ENCODE results near the gene MACROD2.

Gene MACROD2

DNA sequence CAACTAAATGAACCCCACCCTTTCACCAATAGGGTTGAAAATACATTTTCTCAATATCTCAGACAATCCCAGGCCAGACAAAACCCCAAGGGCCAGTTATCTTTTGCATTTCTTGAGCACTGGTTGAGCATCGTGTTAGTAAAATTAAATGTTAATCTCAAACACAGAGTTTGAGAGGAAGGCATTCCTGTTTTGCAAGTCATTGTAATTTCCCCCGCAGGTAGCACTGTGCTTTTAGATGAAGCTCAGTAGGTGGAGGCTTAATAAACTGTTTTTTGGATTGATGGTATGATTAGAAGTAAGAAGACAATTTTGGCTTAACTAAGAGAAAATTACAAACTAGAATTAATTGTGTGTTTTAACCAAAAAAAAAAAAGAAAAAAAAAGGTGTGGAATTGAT is 1340.7 kb downstream of the MACROD2 start:
- Histone ChIP-seq H3K36me3 (ENCODE audit: control insufficient read depth, insufficient read depth, low read length) (no peaks in the 10 kb centered on the region), H3K9me3 (ENCODE audit: control insufficient read depth, insufficient read depth, low read length) (no peaks in the 10 kb centered on the region), H3K27me3 (ENCODE audit: control insufficient read depth, insufficient read depth, low read length) (no peaks in the 10 kb centered on the region), H3K4me3 (ENCODE audit: low read depth, low read length) (no peak overlapping the region), H3K4me1 (ENCODE audit: control insufficient read depth, insufficient read depth, low read length) (peaks cover 3% of the 10 kb centered on the region), H3K9ac (ENCODE audit: low read depth, low read length) (no peak overlapping the region)

DNA sequence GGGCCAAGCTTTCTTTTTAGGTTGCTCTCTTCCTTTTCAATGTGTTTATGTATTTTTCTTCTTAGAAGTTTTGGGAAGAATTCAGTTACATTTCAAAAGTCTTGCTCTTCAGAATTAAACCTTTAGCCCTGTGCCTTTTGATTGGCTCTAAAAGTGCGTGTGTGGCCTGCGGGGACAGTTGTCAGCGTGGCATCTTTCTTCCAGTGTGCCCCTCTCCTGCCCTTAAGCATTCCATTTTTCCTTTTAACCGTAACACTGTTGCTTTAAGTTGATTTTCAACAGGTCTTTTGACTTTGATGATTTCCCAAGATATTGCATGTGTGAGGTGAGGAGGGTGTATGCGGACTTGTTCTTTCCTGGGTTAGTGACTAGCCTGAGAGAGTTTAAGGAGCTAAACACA is 1341.2 kb downstream of the MACROD2 start:
- no peaks in the 10 kb centered on the region for H3K36me3 ChIP-seq (ENCODE audit: control insufficient read depth, insufficient read depth, low read length)
- peaks cover 3% of the 10 kb centered on the region for H3K4me1 ChIP-seq (ENCODE audit: control insufficient read depth, insufficient read depth, low read length)
- no peak overlapping the region for H3K9ac ChIP-seq (ENCODE audit: low read depth, low read length)
- no peak overlapping the region for H3K4me3 ChIP-seq (ENCODE audit: low read depth, low read length)
- H3K9me3 ChIP-seq (ENCODE audit: control insufficient read depth, insufficient read depth, low read length): no peaks in the 10 kb centered on the region
- H3K27me3 ChIP-seq (ENCODE audit: control insufficient read depth, insufficient read depth, low read length): no peaks in the 10 kb centered on the region

GRCh38 chr20:15339264-15339663 is 1343.9 kb downstream of the MACROD2 start:
- H3K9ac ChIP-seq (ENCODE audit: low read depth, low read length): no peak overlapping the region
- no peaks in the 10 kb centered on the region for H3K27me3 ChIP-seq (ENCODE audit: control insufficient read depth, insufficient read depth, low read length)
- no peak overlapping the region for H3K4me3 ChIP-seq (ENCODE audit: low read depth, low read length)
- no peaks in the 10 kb centered on the region for H3K36me3 ChIP-seq (ENCODE audit: control insufficient read depth, insufficient read depth, low read length)
- H3K9me3 ChIP-seq (ENCODE audit: control insufficient read depth, insufficient read depth, low read length): no peaks in the 10 kb centered on the region
- H3K4me1 ChIP-seq (ENCODE audit: control insufficient read depth, insufficient read depth, low read length): peaks cover 3% of the 10 kb centered on the region

DNA sequence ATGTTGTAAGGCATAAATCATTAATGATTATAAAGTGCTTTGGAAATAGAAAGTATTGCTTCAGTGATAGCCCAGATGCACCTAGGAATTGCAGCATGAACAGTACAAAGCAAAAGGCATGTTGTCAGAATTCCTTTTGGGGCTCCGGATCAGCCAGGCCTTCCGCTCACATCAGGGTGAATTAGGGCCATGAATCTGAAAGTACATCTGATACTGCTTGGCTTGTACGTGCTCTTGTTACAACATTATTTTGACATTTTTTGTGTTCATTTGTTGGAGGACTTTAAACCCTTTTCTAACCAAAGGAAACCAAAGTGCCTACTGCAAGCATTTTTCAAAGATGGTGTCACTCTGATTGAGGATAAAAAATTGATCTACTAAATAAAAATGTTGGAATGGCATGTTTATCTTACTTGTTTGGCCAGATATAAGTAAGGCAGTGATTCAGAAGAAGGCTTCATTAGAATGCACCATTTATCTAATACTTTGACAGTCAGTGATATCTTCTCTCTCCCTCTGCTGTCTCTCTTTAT is 1347.7 kb downstream of the MACROD2 start:
- Histone ChIP-seq H3K9ac (ENCODE audit: low read depth, low read length) (no peak overlapping the region), H3K4me3 (ENCODE audit: low read depth, low read length) (no peak overlapping the region), H3K4me1 (ENCODE audit: control insufficient read depth, insufficient read depth, low read length) (no peaks in the 10 kb centered on the region), H3K27me3 (ENCODE audit: control insufficient read depth, insufficient read depth, low read length) (no peaks in the 10 kb centered on the region), H3K9me3 (ENCODE audit: control insufficient read depth, insufficient read depth, low read length) (peaks cover 2% of the 10 kb centered on the region), H3K36me3 (ENCODE audit: control insufficient read depth, insufficient read depth, low read length) (no peaks in the 10 kb centered on the region)

- Histone ChIP-seq H3K27me3 (ENCODE audit: control insufficient read depth, insufficient read depth, low read length) (no peaks in the 10 kb centered on the region), H3K4me3 (ENCODE audit: low read depth, low read length) (no peak overlapping the region), H3K9me3 (ENCODE audit: control insufficient read depth, insufficient read depth, low read length) (peaks cover 5% of the 10 kb centered on the region), H3K4me1 (ENCODE audit: control insufficient read depth, insufficient read depth, low read length) (no peaks in the 10 kb centered on the region), H3K36me3 (ENCODE audit: control insufficient read depth, insufficient read depth, low read length) (no peaks in the 10 kb centered on the region), H3K9ac (ENCODE audit: low read depth, low read length) (no peak overlapping the region)
Measured at GRCh38 chr20:15345287-15345686, 1350.0 kb downstream of the MACROD2 start.

- Histone ChIP-seq H3K36me3 (ENCODE audit: control insufficient read depth, insufficient read depth, low read length) (no peaks in the 10 kb centered on the region), H3K27me3 (ENCODE audit: control insufficient read depth, insufficient read depth, low read length) (no peaks in the 10 kb centered on the region), H3K4me1 (ENCODE audit: control insufficient read depth, insufficient read depth, low read length) (no peaks in the 10 kb centered on the region), H3K4me3 (ENCODE audit: low read depth, low read length) (no peak overlapping the region), H3K9me3 (ENCODE audit: control insufficient read depth, insufficient read depth, low read length) (peaks cover 5% of the 10 kb centered on the region), H3K9ac (ENCODE audit: low read depth, low read length) (no peak overlapping the region)
Measured at GRCh38 chr20:15346657-15347280, 1351.5 kb downstream of the MACROD2 start.

DNA sequence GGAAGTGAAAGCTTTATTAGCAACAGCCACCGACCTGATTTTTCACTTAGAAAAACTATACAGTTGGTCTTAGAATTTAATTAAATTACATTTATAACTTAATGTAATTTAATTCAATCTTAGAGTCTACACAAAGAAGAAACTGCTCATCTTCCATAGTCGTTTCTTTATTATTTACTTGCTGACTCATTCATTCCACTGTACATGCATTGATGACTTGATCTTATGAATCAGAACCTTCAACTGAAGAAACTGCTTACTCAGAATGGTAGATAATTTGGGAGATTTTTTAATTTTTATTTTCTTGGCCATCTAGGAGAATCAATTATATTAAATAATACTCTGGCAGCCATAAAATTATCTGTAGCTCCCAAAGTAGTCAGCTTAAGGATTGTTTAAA is 1363.7 kb downstream of the MACROD2 start:
- no peaks in the 10 kb centered on the region for H3K9me3 ChIP-seq (ENCODE audit: control insufficient read depth, insufficient read depth, low read length)

DNA sequence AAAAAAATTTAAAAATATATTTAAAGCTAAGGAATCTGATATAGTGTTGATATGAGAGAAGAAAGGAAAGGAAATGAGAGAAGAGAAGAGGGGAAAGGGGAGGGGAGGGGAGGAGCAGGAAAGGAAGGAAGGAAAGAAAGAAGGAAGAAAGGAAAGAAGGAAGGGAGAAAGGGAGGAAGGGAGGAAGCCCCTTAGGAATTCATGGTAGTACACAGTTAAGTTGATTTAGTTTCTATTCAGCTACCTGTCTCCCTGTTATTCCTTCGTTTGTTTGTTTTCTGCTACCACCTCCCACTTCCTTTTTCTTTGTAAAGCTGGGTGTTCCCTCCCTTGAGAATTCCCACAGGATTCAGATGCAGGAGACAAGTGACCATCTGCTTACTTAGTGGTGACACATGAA is 1367.5 kb downstream of the MACROD2 start:
- H3K9me3 ChIP-seq (ENCODE audit: control insufficient read depth, insufficient read depth, low read length): no peaks in the 10 kb centered on the region
- H3K36me3 ChIP-seq (ENCODE audit: control insufficient read depth, insufficient read depth, low read length): no peaks in the 10 kb centered on the region
- no peak overlapping the region for H3K9ac ChIP-seq (ENCODE audit: low read depth, low read length)
- no peaks in the 10 kb centered on the region for H3K27me3 ChIP-seq (ENCODE audit: control insufficient read depth, insufficient read depth, low read length)
- H3K4me3 ChIP-seq (ENCODE audit: low read depth, low read length): no peak overlapping the region
- peaks cover 4% of the 10 kb centered on the region for H3K4me1 ChIP-seq (ENCODE audit: control insufficient read depth, insufficient read depth, low read length)

More for the DNA sequence above, 1363.7 kb downstream of the MACROD2 start:
- Histone ChIP-seq H3K4me3 (ENCODE audit: low read depth, low read length) (no peak overlapping the region), H3K36me3 (ENCODE audit: control insufficient read depth, insufficient read depth, low read length) (no peaks in the 10 kb centered on the region), H3K27me3 (ENCODE audit: control insufficient read depth, insufficient read depth, low read length) (no peaks in the 10 kb centered on the region), H3K9ac (ENCODE audit: low read depth, low read length) (no peak overlapping the region), H3K4me1 (ENCODE audit: control insufficient read depth, insufficient read depth, low read length) (peaks cover 4% of the 10 kb centered on the region)

- no peak overlapping the region for H3K4me3 ChIP-seq (ENCODE audit: low read depth, low read length)
Measured at GRCh38 chr20:15364781-15365180, 1369.5 kb downstream of the MACROD2 start.

DNA sequence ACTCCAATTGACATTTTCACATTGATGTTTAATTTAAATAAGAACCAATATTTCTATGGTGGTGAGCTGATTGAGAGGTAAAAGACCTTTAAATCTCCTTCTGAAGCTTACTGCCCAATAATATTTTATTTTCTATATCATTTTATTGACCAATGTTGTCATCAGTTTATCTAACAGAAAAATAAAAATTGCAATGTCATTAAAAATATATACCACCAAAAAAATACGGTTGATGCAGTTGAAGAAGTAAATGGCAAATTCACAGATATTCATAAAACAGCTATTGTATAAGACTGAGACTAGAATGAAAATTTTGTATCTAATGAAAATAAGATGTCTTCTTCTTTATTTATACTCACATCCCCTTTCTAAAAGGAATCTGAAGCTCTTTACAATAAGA is 1375.1 kb downstream of the MACROD2 start:
- Histone ChIP-seq H3K9ac (ENCODE audit: low read depth, low read length) (no peak overlapping the region), H3K9me3 (ENCODE audit: control insufficient read depth, insufficient read depth, low read length) (no peaks in the 10 kb centered on the region), H3K27me3 (ENCODE audit: control insufficient read depth, insufficient read depth, low read length) (no peaks in the 10 kb centered on the region), H3K36me3 (ENCODE audit: control insufficient read depth, insufficient read depth, low read length) (no peaks in the 10 kb centered on the region), H3K4me3 (ENCODE audit: low read depth, low read length) (no peak overlapping the region), H3K4me1 (ENCODE audit: control insufficient read depth, insufficient read depth, low read length) (no peaks in the 10 kb centered on the region)

More at GRCh38 chr20:15364781-15365180, 1369.5 kb downstream of the MACROD2 start:
- no peaks in the 10 kb centered on the region for H3K27me3 ChIP-seq (ENCODE audit: control insufficient read depth, insufficient read depth, low read length)
- H3K9me3 ChIP-seq (ENCODE audit: control insufficient read depth, insufficient read depth, low read length): no peaks in the 10 kb centered on the region
- no peak overlapping the region for H3K9ac ChIP-seq (ENCODE audit: low read depth, low read length)
- peaks cover 4% of the 10 kb centered on the region for H3K4me1 ChIP-seq (ENCODE audit: control insufficient read depth, insufficient read depth, low read length)
- no peaks in the 10 kb centered on the region for H3K36me3 ChIP-seq (ENCODE audit: control insufficient read depth, insufficient read depth, low read length)

DNA sequence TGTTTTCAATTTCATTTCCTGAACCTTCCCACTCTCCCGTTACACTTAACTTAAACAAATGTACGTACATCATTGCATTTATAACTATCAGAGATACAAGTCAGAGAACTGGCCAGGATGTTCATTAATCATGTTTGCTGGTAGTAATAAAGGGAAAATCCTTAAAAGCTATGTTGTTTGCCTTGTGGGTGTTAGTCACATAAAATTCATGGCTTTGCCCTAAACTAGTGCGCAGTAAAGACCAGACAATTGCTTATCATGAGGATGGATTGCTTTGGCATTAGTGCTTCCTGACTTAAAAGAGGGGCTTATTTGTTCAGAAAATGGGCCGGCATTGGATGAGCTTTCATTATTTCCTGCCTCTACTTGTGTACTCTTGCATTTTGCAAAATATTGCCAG is 1379.4 kb downstream of the MACROD2 start:
- H3K27me3 ChIP-seq (ENCODE audit: control insufficient read depth, insufficient read depth, low read length): no peaks in the 10 kb centered on the region
- H3K4me3 ChIP-seq (ENCODE audit: low read depth, low read length): no peak overlapping the region
- H3K4me1 ChIP-seq (ENCODE audit: control insufficient read depth, insufficient read depth, low read length): no peaks in the 10 kb centered on the region
- H3K9me3 ChIP-seq (ENCODE audit: control insufficient read depth, insufficient read depth, low read length): no peaks in the 10 kb centered on the region
- no peaks in the 10 kb centered on the region for H3K36me3 ChIP-seq (ENCODE audit: control insufficient read depth, insufficient read depth, low read length)
- no peak overlapping the region for H3K9ac ChIP-seq (ENCODE audit: low read depth, low read length)

GRCh38 chr20:15375836-15376235 is 1380.5 kb downstream of the MACROD2 start:
- Histone ChIP-seq H3K4me1 (ENCODE audit: control insufficient read depth, insufficient read depth, low read length) (no peaks in the 10 kb centered on the region), H3K9ac (ENCODE audit: low read depth, low read length) (no peak overlapping the region), H3K9me3 (ENCODE audit: control insufficient read depth, insufficient read depth, low read length) (no peaks in the 10 kb centered on the region), H3K27me3 (ENCODE audit: control insufficient read depth, insufficient read depth, low read length) (no peaks in the 10 kb centered on the region), H3K36me3 (ENCODE audit: control insufficient read depth, insufficient read depth, low read length) (no peaks in the 10 kb centered on the region), H3K4me3 (ENCODE audit: low read depth, low read length) (no peak overlapping the region)

Measured in iPS-15b (cell line).